Activated CD8-positive, alpha-beta memory T cell treated with anti-CD3 and anti-CD28 coated beads, Interleukin-2, amount 50 U/mL, for 24 hours (primary cell): ENCODE results near the gene FAM186B.
"Not testable (repeated sequence)": the region's sequence is repeated elsewhere in the genome, so short reads cannot be mapped to it uniquely, and the experiment has no call there.

Experiments used
- DNase-seq: peaks from one replicate; pipeline ENCODE4 v3.0.0-alpha.2; 2020; ENCODE audit errors: extremely low read depth

The FAM186B gene

GRCh38 chr12:49605539-49605938 is at the start of gene FAM186B:
TSS of gene FAM186B (minus strand) at chr12:49605639. CDS start at chr12:49605477, 162 bp downstream.
- not testable (repeated sequence) for DNase-seq

GRCh38 chr12:49654715-49655114 is 49.3 kb upstream of the FAM186B start:
- DNase-seq = no peak

GRCh38 chr12:49652921-49653520 is 47.6 kb upstream of the FAM186B start:
- DNase-seq = no peak

- no peak for DNase-seq
Measured at GRCh38 chr12:49651855-49652254, 46.4 kb upstream of the FAM186B start.

GRCh38 chr12:49649892-49650291 is 44.5 kb upstream of the FAM186B start:
- DNase-seq = no peak

- DNase-seq = no peak
Measured at GRCh38 chr12:49649445-49649844, 44.0 kb upstream of the FAM186B start.

GRCh38 chr12:49648712-49649003 is 43.2 kb upstream of the FAM186B start:
- DNase-seq = no peak

- DNase-seq = no peak
Measured at GRCh38 chr12:49647827-49648711, 42.6 kb upstream of the FAM186B start.

- no peak for DNase-seq
Measured at GRCh38 chr12:49646871-49647654, 41.6 kb upstream of the FAM186B start.

GRCh38 chr12:49646331-49646830 is 40.9 kb upstream of the FAM186B start:
- no peak for DNase-seq

GRCh38 chr12:49645146-49646039 is 40.0 kb upstream of the FAM186B start:
- no peak for DNase-seq

- peak; percentile 59 for DNase-seq
Measured at GRCh38 chr12:49644620-49644994, 39.2 kb upstream of the FAM186B start.

GRCh38 chr12:49643961-49644619 is 38.7 kb upstream of the FAM186B start:
- DNase-seq = no peak

GRCh38 chr12:49643135-49643534 is 37.7 kb upstream of the FAM186B start:
- no peak for DNase-seq

GRCh38 chr12:49642370-49642802 is 36.9 kb upstream of the FAM186B start:
- DNase-seq = no peak

GRCh38 chr12:49641748-49642369 is 36.4 kb upstream of the FAM186B start:
- no peak for DNase-seq

- peak; percentile 23 for DNase-seq
Measured at GRCh38 chr12:49636979-49637755, 31.7 kb upstream of the FAM186B start.

- DNase-seq = no peak
Measured at GRCh38 chr12:49636574-49636973, 31.1 kb upstream of the FAM186B start.

- no peak for DNase-seq
Measured at GRCh38 chr12:49635656-49636055, 30.2 kb upstream of the FAM186B start.

GRCh38 chr12:49635036-49635435 is 29.6 kb upstream of the FAM186B start:
- no peak for DNase-seq
